ENCODE results near the gene OTUB2.

The OTUB2 gene

DNA sequence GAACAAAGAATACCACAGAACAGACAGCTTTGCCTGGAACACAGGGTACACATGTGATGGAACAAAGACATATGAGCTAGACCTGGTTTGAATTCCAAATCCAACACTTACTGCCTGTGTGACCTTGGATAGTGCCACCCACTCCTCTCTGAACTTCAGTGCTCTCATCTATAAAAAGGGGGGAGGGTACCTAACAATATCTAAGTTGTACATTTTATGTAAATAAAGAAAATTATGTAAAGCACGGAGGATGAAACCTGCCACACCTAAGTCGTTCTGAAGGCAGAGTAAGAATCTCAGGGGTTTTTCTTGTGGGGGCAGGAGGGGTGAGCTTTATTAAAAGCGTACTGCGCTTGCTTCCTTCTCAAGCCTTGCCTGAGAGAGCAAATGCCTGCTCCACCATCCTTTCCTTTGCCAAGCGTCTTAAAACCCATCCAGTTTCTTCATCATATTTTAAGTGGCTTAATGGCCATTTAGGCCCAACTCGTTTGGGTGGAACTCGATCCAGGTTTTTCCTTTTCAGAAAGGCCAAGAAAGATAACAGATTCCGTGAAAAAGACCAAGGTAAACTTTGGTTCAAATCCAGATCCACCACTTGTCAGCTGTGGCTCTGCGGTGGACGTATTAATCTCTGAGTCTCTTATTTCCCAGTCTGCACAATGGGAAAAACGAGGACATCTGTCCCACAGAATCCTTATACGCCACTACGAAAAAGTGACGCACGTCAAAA lies 53.9 kb downstream of the OTUB2 start:
- peak overlapping the region; percentile 79 to 98 (median 93) for H3K27ac ChIP-seq
- peak overlapping the region; percentile 72 to 99 (median 89) for H3K4me3 ChIP-seq

DNA sequence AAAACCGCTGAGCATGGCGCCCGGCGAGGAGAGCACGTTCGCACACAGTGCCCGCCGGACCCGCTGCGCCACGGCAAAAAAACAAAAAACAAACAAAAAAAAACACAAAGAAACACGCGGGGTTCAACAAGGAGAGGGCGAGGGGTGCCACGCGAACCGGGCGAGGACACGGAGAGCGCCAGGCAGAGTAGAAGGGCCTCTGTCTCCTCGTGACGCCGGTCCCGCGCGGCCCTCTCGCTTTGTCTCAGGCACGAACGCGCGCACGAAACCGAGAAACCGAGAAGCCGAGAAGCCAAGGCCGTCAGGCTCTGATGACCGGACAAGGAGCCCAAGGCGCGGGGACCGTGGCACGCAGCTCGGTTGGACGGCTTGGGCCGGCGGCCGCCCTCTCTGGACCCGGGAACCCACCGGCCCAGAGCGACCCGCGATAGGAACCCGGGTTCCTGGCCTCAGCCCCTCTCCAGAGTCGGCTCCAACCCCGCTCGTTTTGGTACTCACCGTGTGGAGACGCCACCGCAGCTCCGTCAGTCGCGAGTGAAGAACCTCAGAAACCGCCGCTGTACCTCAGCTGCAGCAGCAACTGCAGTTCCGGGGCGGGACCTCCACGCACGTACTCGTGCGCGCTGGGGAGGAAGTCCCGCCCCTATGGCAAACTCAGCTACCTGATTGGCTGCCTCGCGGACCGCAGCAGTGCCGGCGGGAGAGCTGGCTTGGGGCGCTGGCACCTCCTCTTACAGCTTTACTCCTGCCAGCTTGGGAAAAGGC lies 54.7 kb downstream of the OTUB2 start, which contains the start of the genes DDX24 and IFI27L1:
Gene DDX24, minus strand, starts transcription at position 582 of the 765 bp plus-strand sequence. CDS start 1,460 bp downstream, outside the sequence.
Gene IFI27L1, plus strand, starts transcription at position 690 of the 765 bp plus-strand sequence. CDS start 15,628 bp downstream, outside the sequence.
- peak within 1 kb of the TSS; percentile 72 to 99 (median 89) for H3K4me3 ChIP-seq
- H3K27ac ChIP-seq, result peak within 1 kb of the TSS; percentile 79 to 98 (median 93)

DNA sequence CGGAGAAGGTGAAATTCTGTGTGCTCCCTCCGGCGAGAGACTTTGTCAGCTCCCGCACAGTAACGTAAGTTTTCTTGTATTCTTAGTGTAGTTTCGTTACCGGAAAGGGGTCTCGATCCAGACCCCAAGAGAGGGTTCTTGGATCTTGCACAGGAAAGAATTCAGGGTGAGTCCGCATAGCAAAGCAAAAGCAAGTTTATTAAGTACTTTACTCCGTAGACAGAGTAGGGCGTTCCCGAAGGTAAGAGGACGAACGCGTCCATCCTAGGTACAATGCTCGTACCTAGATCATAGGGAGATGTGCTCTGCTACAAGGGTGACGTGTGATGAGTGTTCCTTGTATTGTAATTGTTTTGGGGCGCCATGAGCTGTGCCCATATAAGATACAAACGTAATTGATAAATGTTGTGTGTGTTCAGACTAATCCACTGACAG lies 55.3 kb downstream of the OTUB2 start:
- peak overlapping the region; percentile 72 to 99 (median 89) for H3K4me3 ChIP-seq
- H3K27ac ChIP-seq, result peak overlapping the region in 20 of 21 experiments; percentile 50 to 98 (median 94)

DNA sequence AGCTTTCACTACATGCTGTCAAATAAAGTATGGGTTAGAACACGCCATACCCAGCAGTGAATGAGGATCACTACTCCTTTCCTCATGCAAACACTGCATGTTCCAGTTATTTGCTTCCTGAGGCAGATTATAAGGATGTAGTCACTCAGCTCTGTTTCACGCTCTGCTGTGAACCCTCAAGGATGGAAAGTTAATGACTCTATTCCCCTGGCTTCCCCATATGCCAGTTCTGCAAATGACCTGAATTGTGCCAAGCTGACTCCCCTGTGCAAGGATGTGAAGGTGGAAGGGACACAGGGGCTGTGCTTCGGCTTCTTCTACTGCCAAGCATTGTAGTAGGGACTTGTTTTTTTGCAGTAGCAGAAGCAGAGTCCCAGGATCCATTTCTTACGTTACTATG lies 61.8 kb downstream of the OTUB2 start:
- Histone ChIP-seq H3K27ac (no peak overlapping the region), H3K4me3 (no peak overlapping the region)

DNA sequence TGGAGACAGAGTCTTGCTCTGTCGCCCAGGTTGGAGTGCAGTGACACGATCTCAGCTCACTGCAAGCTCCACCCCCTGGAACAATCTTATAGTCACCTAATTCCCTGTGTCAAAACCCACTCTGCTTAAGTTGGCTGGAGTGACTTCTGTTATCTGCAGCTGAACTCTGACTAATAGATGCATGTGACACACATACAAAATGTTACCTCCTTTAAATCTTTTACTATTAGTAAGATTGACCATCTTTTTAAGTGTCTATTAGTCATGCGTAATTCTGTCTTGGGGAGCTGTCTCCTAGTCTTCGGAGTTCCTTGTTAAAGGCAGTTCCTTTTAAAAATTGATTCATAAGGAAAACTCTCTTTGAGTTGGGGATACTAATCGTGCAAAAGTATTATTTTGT lies 62.4 kb downstream of the OTUB2 start:
- H3K4me3 ChIP-seq, result no peak overlapping the region
- H3K27ac ChIP-seq, result no peak overlapping the region

DNA sequence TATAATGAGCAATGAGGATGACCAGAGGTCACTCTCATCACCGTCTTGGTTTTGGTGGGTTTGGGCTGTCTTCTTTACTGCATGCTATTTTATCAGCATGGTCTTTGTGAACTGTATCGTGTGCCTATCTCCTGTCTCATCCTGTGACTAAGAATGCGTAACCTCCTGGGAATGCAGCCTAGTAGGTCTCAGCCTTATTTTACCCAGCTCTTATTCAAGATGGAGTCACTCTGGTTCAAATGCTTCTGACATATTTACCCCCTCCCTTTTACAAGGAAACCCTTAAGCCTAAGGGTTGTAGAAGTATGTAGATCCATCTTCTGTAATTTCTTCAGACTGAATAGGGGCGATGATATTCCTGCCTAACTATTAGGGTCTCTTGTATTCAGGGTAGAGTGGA lies 63.3 kb downstream of the OTUB2 start:
- no peak overlapping the region for H3K4me3 ChIP-seq
- no peak overlapping the region for H3K27ac ChIP-seq

DNA sequence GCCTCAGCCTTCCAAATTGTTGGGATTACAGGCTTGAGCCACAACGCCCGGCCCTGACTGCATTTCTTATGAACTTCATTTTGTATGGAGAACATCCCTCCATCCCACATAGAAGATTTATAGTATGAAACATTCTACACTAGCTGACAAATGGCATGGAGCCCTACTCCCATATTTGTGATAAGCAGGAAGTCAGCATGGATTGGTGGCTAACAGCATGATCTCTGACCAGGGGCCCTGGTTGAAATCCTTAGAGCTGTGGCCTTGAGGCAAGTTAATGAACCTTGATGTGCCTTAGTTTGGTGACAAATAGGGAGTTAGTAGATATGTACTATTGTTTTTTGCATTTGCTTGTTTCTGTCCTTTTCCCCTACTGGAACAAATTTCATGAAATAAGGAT lies 67.3 kb downstream of the OTUB2 start:
- Histone ChIP-seq H3K4me3 (no peak overlapping the region), H3K27ac (no peak overlapping the region)

DNA sequence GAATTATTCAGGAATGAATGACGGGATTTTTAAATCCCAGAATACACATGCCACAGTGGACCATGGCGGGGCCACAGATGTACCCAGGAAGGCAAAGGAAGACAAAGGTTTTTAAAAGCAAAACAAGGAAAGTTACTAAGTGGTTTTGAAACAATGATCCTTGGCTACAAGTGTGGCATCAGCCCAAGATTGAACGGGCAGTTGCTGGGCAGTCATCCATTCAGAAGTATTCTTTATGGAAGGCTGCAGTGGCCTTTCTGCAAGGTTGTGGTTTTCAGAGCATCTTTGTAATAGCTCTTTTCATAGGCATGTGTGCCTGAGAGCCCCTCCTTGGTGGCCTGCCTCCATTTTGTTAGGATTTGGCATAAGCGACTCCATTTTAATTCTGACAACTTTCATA lies 71.0 kb downstream of the OTUB2 start:
- Histone ChIP-seq H3K27ac (no peak overlapping the region), H3K4me3 (no peak overlapping the region)
